MM.1S (cell line): ENCODE results near the gene NTRK3.

Source experiments
- CTCF ChIP-seq: fragments of 300-600 bp; sonication (generic); IDR thresholded peaks from 2 replicates; pipeline ENCODE4 v1.5.1; 2016; ENCODE audit warnings: antibody characterized with exemption, low read length, mixed read lengths
- EZH2phosphoT487 ChIP-seq: fragments of 300-600 bp; sonication (generic); IDR thresholded peaks from 2 replicates; pipeline ENCODE4 v1.6.1; 2018; ENCODE audit warnings: antibody characterized with exemption, low read length

DNA sequence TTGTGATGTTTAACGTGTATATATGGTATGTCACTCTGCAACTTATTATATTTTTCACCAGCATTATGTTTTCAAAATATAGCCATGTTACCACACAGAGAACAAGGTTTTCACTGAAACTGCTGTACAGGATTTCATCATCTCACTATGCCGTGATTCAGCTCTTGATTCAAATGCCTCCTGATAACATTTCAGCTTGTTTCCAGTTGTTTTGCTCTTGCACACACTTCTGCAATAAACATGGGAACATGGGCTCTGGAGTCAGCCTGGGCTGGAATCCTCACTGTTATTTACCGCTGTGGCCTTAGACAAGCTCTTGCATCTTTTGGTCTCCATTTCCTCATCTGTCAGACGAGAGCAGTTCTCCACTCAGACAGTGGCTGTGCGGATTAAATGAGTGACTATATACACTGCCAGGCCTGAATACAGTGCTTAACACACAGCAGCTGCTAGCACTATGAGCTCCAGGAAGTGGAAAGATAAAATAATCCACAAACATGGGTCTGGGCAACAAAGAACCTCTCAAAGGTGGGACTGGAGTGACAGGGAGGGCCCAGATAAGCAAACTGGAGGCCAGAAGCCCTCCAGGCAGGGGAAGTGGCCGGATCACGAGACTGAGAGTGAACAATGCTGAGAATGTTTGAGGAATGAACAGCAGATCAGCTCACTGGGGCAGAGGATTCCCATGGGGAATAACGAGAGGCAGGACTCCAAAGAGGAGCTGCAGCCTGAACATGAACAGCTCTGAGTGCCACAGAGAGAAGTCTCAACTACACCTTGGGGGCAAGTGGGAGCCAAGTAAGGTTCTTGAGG lies 17.7 kb downstream of the NTRK3 start:
- TF ChIP-seq CTCF = no peak
- TF ChIP-seq EZH2phosphoT487 = no peak
